ENCODE measurements around the gene SMU1. TPM values are rescaled to one million over a fixed set of nuclear protein-coding genes. Genes with fewer than 3 reads are reported as not detected.
A peak's percentile ranks its signal among the peaks of the same experiment; 100 is the strongest.

Gene SMU1
- total and polyA plus RNA-seq, 2 of the 13 experiments (the other 11 are each of a cell fraction or from before 2014, with no cell fraction given) = 12.9 to 36.6 TPM

- TF ChIP-seq ADNP (CRISPR knock-in tag; IDR thresholded peaks at IDR 0.05) (peak; percentile 84; the same call in 1 of the 2 replicates), ZNF577 (CRISPR knock-in tag; IDR thresholded peaks at IDR 0.05; ENCODE audit: borderline replicate concordance, low read depth) (0 out of 2 replicates have a peak, but pooled peaks have one; percentile 48), FOXK1 (CRISPR knock-in tag; IDR thresholded peaks at IDR 0.05; ENCODE audit: borderline replicate concordance, low read depth) (peak; percentile 84), CSRNP2 (CRISPR knock-in tag; conservative IDR thresholded peaks at IDR 0.05; ENCODE audit: low read depth) (no peak), MEIS1 (CRISPR knock-in tag; IDR thresholded peaks at IDR 0.05; ENCODE audit: borderline replicate concordance) (peak; percentile 89), PITX1 (CRISPR knock-in tag; IDR thresholded peaks at IDR 0.05) (peak; percentile 61; the same call in 1 of the 2 replicates), REL (CRISPR knock-in tag; conservative IDR thresholded peaks at IDR 0.05) (0 out of 2 replicates have a peak, but pooled peaks have one; percentile 2), PRDM10 (CRISPR knock-in tag; IDR thresholded peaks at IDR 0.05; ENCODE audit: low read depth) (0 out of 2 replicates have a peak, but pooled peaks have one; percentile 20), BATF2 (CRISPR knock-in tag; IDR thresholded peaks at IDR 0.05) (no peak), KDM6A (CRISPR knock-in tag; IDR thresholded peaks at IDR 0.05; ENCODE audit: low read depth) (no peak), ATF7-NPFF (CRISPR knock-in tag; IDR thresholded peaks at IDR 0.05; ENCODE audit: low read depth) (no peak; the same call in 1 of the 2 replicates), FOXA3 (CRISPR knock-in tag; IDR thresholded peaks at IDR 0.05) (peak; percentile 46; the same call in 1 of the 2 replicates), ZNF563 (CRISPR knock-in tag; IDR thresholded peaks at IDR 0.05) (peak; percentile 58; the same call in 1 of the 2 replicates), ZNF235 (CRISPR knock-in tag; IDR thresholded peaks at IDR 0.05; ENCODE audit: borderline replicate concordance) (peak; percentile 52; the same call in 1 of the 2 replicates), ZNF569 (CRISPR knock-in tag; IDR thresholded peaks at IDR 0.05; ENCODE audit: borderline replicate concordance) (no peak), ZNF703 (CRISPR knock-in tag; IDR thresholded peaks at IDR 0.05; ENCODE audit: borderline replicate concordance) (no peak), ZNF772 (CRISPR knock-in tag; IDR thresholded peaks at IDR 0.05) (peak; percentile 60; the same call in 1 of the 2 replicates), ZNF749 (CRISPR knock-in tag; IDR thresholded peaks at IDR 0.05; ENCODE audit: borderline replicate concordance) (peak; percentile 74; the same call in 1 of the 2 replicates), SMAD1 (CRISPR knock-in tag; IDR thresholded peaks at IDR 0.05; ENCODE audit: borderline replicate concordance, low read depth) (peak; percentile 31; the same call in 1 of the 2 replicates), E2F2 (CRISPR knock-in tag; IDR thresholded peaks at IDR 0.05; ENCODE audit: borderline replicate concordance) (peak; percentile 56; the same call in 1 of the 2 replicates)
Measured at GRCh38 chr9:33076046-33077004, at the start of gene SMU1 (continued).
